A673 (cell line): ENCODE results near the gene TFCP2L1.

Experiments used
- EZH2 ChIP-seq: fragments of 200-600 bp; sonication (generic); IDR thresholded peaks from 2 replicates; pipeline ENCODE4 v1.6.1; 2017; ENCODE audit warnings: borderline replicate concordance, low read depth, mild to moderate bottlenecking, mixed read lengths, antibody characterized with exemption, low read length; ENCODE audit not compliant: poor library complexity, severe bottlenecking
- TF ChIP-seq, protein P1 (sequence below): fragments of 300-800, 200-600 bp; sonication (generic); conservative IDR thresholded peaks from 2 replicates; pipeline ENCODE4 v1.5.1; 2017; ENCODE audit warnings: low read depth, mild to moderate bottlenecking, antibody characterized with exemption, low read length, moderate library complexity, mixed read lengths

GRCh38 chr2:121329786-121330185 lies 44.8 kb upstream of the TFCP2L1 start:
- TF ChIP-seq, protein P1, sequence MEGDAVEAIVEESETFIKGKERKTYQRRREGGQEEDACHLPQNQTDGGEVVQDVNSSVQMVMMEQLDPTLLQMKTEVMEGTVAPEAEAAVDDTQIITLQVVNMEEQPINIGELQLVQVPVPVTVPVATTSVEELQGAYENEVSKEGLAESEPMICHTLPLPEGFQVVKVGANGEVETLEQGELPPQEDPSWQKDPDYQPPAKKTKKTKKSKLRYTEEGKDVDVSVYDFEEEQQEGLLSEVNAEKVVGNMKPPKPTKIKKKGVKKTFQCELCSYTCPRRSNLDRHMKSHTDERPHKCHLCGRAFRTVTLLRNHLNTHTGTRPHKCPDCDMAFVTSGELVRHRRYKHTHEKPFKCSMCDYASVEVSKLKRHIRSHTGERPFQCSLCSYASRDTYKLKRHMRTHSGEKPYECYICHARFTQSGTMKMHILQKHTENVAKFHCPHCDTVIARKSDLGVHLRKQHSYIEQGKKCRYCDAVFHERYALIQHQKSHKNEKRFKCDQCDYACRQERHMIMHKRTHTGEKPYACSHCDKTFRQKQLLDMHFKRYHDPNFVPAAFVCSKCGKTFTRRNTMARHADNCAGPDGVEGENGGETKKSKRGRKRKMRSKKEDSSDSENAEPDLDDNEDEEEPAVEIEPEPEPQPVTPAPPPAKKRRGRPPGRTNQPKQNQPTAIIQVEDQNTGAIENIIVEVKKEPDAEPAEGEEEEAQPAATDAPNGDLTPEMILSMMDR = no peak
- TF ChIP-seq EZH2 = no peak
